ENCODE results near the gene CD81.

CD81 gene

DNA sequence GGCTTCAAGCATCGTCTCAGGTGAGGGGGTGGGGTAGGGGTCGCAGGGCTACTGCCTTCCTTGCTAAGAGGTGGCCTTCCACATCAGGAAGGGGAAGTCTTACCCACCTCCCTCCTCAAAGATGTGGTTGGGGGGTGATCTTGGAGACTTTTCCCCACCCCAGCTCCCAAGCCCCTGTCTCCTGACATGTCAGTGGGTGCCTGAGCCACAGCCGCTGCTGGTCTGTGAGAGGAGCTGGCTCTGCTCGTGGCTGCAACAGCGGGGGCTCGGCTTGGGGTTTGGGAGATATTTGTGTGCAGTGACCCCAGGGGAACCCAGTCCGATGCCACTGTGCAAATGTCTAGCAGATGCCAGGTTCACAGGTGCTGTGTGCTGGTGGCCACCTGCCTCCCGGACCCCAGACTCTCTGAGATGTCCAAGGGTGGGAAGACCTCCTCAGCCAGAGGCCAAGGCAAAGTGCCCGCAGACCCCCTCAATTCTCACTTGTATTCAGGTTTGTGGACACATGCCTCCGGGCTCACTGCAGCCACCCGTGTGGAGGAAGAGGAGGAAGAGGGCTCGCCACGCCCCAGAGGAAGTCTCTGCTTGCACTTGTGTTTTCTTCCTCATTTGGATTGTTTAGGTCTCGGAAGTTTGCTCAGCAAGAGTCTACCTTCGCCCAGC, 69.6 kb downstream of the CD81 start:
- Histone ChIP-seq H3K79me2 (ENCODE audit: low read length) (no peaks in the 10 kb centered on the region), H3K27me3 (ENCODE audit: low read depth, low read length) (0 out of 2 replicates have a peak, but pooled peaks cover 5% of the 10 kb centered on the region), H3K4me2 (ENCODE audit: low read length) (peak overlapping the region; percentile 24; the same call in 1 of the 2 replicates), H4K20me1 (ENCODE audit: insufficient read depth, low read length) (no peaks in the 10 kb centered on the region), H3K27ac (ENCODE audit: low read length) (no peak overlapping the region), H3K4me1 (ENCODE audit: low read length) (no peaks in the 10 kb centered on the region), H3K4me3 (ENCODE audit: low read length) (no peak overlapping the region), H3K9ac (ENCODE audit: low read length) (no peak overlapping the region), H3K36me3 (replicated peaks; ENCODE audit: low read depth, low read length) (no peaks in the 10 kb centered on the region), H3K9me3 (ENCODE audit: insufficient read depth, low read length) (no peaks in the 10 kb centered on the region), H2AFZ (ENCODE audit: low read depth, low read length) (0 out of 2 replicates have a peak overlapping the region, but pooled peaks have one; percentile 25)
- no peak for TF ChIP-seq EZH2phosphoT487 (IDR thresholded peaks at IDR 0.05; ENCODE audit: low read depth)
- TF ChIP-seq, protein P1, sequence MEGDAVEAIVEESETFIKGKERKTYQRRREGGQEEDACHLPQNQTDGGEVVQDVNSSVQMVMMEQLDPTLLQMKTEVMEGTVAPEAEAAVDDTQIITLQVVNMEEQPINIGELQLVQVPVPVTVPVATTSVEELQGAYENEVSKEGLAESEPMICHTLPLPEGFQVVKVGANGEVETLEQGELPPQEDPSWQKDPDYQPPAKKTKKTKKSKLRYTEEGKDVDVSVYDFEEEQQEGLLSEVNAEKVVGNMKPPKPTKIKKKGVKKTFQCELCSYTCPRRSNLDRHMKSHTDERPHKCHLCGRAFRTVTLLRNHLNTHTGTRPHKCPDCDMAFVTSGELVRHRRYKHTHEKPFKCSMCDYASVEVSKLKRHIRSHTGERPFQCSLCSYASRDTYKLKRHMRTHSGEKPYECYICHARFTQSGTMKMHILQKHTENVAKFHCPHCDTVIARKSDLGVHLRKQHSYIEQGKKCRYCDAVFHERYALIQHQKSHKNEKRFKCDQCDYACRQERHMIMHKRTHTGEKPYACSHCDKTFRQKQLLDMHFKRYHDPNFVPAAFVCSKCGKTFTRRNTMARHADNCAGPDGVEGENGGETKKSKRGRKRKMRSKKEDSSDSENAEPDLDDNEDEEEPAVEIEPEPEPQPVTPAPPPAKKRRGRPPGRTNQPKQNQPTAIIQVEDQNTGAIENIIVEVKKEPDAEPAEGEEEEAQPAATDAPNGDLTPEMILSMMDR (IDR thresholded peaks at IDR 0.05; ENCODE audit: low read depth, low read length) = no peak
